Neural cell (in vitro differentiated cells): Measurements from ENCODE around the gene COL5A1. TPM values are rescaled to one million over a fixed set of nuclear protein-coding genes. Genes with fewer than 3 reads are reported as not detected.

Experiments used
- H2AFZ ChIP-seq: fragments of 200-600, 300-800 bp; sonication (generic), shearing (Covaris generic); 2 replicates; pipeline ENCODE4 v1.6.0; 2014; ENCODE audit warnings: low read depth, mild to moderate bottlenecking, antibody characterized with exemption, low read length, moderate library complexity
- H3F3A ChIP-seq: fragments of 200-600 bp; shearing (Covaris generic); 2 replicates; pipeline ENCODE4 v1.6.1; 2016; ENCODE audit warnings: mild to moderate bottlenecking, moderate library complexity, mixed read lengths, antibody characterized with exemption, low read length; ENCODE audit not compliant: insufficient read depth, poor library complexity, severe bottlenecking
- H3K27ac ChIP-seq: fragments of 200-600, 300-800 bp; sonication (generic), shearing (Covaris generic); 2 replicates; pipeline ENCODE4 v1.5.1; 2014; ENCODE audit warnings: mild to moderate bottlenecking, low read length, moderate library complexity
- H3K27me3 ChIP-seq: fragments of 300-800, 200-600 bp; sonication (generic), shearing (Covaris generic); 2 replicates; pipeline ENCODE4 v1.6.0; 2014; ENCODE audit warnings: mild to moderate bottlenecking, low read depth, low read length, moderate library complexity; ENCODE audit not compliant: insufficient read depth
- H3K36me3 ChIP-seq: fragments of 300-800, 200-600 bp; sonication (generic), shearing (Covaris generic); 2 replicates; pipeline ENCODE4 v1.5.1; 2014; ENCODE audit warnings: mild to moderate bottlenecking, antibody characterized with exemption, low read length, moderate library complexity; ENCODE audit not compliant: insufficient read depth
- H3K4me2 ChIP-seq: fragments of 300-800, 200-600 bp; sonication (generic), shearing (Covaris generic); 2 replicates; pipeline ENCODE4 v1.6.0; 2014; ENCODE audit warnings: mild to moderate bottlenecking, low read length
- H3K4me3 ChIP-seq: fragments of 300-800, 200-600 bp; sonication (generic), shearing (Covaris generic); 2 replicates; pipeline ENCODE4 v1.5.1; 2014; ENCODE audit warnings: mild to moderate bottlenecking, low read length, moderate library complexity
- H3K79me2 ChIP-seq: fragments of 200-600 bp; shearing (Covaris generic); replicated peaks from 2 replicates; pipeline ENCODE4 v1.6.0; 2014; ENCODE audit warnings: mild to moderate bottlenecking, low read length, moderate library complexity; ENCODE audit not compliant: insufficient read depth
- H3K9ac ChIP-seq: fragments of 300-800, 200-600 bp; sonication (generic), shearing (Covaris generic); 2 replicates; pipeline ENCODE4 v1.6.1; 2016; ENCODE audit warnings: mild to moderate bottlenecking, low read length, mixed read lengths
- H3K9me2 ChIP-seq: fragments of 200-600 bp; shearing (Covaris generic); 2 replicates; pipeline ENCODE4 v1.6.1; 2016; ENCODE audit warnings: mild to moderate bottlenecking, low read length, mixed read lengths; ENCODE audit not compliant: insufficient read depth
- H3K9me3 ChIP-seq: fragments of 200-600, 300-800 bp; sonication (generic), shearing (Covaris generic); 2 replicates; pipeline ENCODE4 v1.6.1; 2016; ENCODE audit warnings: mild to moderate bottlenecking, mixed run types, low read length, moderate library complexity, mixed read lengths
- H4K20me1 ChIP-seq: fragments of 200-600 bp; shearing (Covaris generic); 2 replicates; pipeline ENCODE4 v1.6.1; 2016; ENCODE audit warnings: mild to moderate bottlenecking, mixed run types; ENCODE audit not compliant: insufficient read depth
- CTCF ChIP-seq: fragments of 450-650 bp; IDR thresholded peaks from 2 replicates; pipeline ENCODE4 v1.5.1; 2014; ENCODE audit warnings: antibody characterized with exemption, mild to moderate bottlenecking, moderate library complexity; ENCODE audit not compliant: poor library complexity, severe bottlenecking
- EP300 ChIP-seq: fragments of 450-650 bp; conservative IDR thresholded peaks from 2 replicates; pipeline ENCODE4 v1.6.1; 2014; ENCODE audit warnings: antibody characterized with exemption, mild to moderate bottlenecking, moderate library complexity; ENCODE audit not compliant: poor library complexity, severe bottlenecking
- EZH2 ChIP-seq: fragments of 200-600, 300-800 bp; shearing (Covaris generic), sonication (generic); IDR thresholded peaks from 2 replicates; pipeline ENCODE4 v1.6.1; 2014; ENCODE audit warnings: antibody characterized with exemption, low read length, borderline replicate concordance, mild to moderate bottlenecking; ENCODE audit not compliant: insufficient read depth, poor library complexity, severe bottlenecking
- MXI1 ChIP-seq: fragments of 450-650 bp; conservative IDR thresholded peaks from 2 replicates; pipeline ENCODE4 v1.6.1; 2014; ENCODE audit warnings: antibody characterized with exemption, mild to moderate bottlenecking; ENCODE audit not compliant: poor library complexity, severe bottlenecking
- POLR2AphosphoS5 ChIP-seq: IDR thresholded peaks from 2 replicates; pipeline ENCODE4 v1.6.1; 2012
- RAD21 ChIP-seq: fragments of 450-650 bp; conservative IDR thresholded peaks from 2 replicates; pipeline ENCODE4 v1.6.1; 2014; ENCODE audit warnings: antibody characterized with exemption, mild to moderate bottlenecking, moderate library complexity
- REST ChIP-seq: IDR thresholded peaks from 2 replicates; pipeline ENCODE4 v1.6.1; 2012; ENCODE audit warnings: borderline replicate concordance
- SMC3 ChIP-seq: fragments of 450-650 bp; conservative IDR thresholded peaks from 2 replicates; pipeline ENCODE4 v1.6.1; 2014; ENCODE audit warnings: antibody characterized with exemption, mild to moderate bottlenecking, moderate library complexity; ENCODE audit not compliant: poor library complexity
- TAF1 ChIP-seq: IDR thresholded peaks from 2 replicates; pipeline ENCODE4 v1.6.1; 2012; ENCODE audit warnings: low read depth
- polyA plus RNA-seq: library from polyadenylated mRNA; depleted of rRNA; stranded (reverse); fragments of >200 nt; gene quantifications from 2 replicates; pipeline ENCODE4 v1.2.3, GENCODE V29; 2014

The COL5A1 gene
- polyA plus RNA-seq, 1 donor from 2014 or later: not detected

- H3F3A ChIP-seq: no peaks in the 10 kb centered on the region
- H3K4me3 ChIP-seq: no peak overlapping the region
- H3K27ac ChIP-seq: no peak overlapping the region
- no peaks in the 10 kb centered on the region for H3K79me2 ChIP-seq
- no peaks in the 10 kb centered on the region for H3K9me3 ChIP-seq
- H4K20me1 ChIP-seq: no peaks in the 10 kb centered on the region
- H3K4me2 ChIP-seq: no peak overlapping the region
- no peak overlapping the region for H2AFZ ChIP-seq
- no peaks in the 10 kb centered on the region for H3K36me3 ChIP-seq
- TF ChIP-seq EP300 (no peak), EZH2 (no peak), REST (no peak), RAD21 (no peak), POLR2AphosphoS5 (no peak), TAF1 (no peak), CTCF (no peak), SMC3 (no peak), MXI1 (no peak)
- no peak overlapping the region for H3K9ac ChIP-seq
- no peaks in the 10 kb centered on the region for H3K9me2 ChIP-seq
- H3K27me3 ChIP-seq: no peaks in the 10 kb centered on the region
Measured at GRCh38 chr9:134891713-134892112, 250.1 kb downstream of the COL5A1 start.

GRCh38 chr9:134892221-134892620, 250.6 kb downstream of the COL5A1 start:
- H3K9me2 ChIP-seq: no peaks in the 10 kb centered on the region
- no peaks in the 10 kb centered on the region for H3F3A ChIP-seq
- TF ChIP-seq RAD21: no peak
- no peak for TF ChIP-seq EZH2
- no peak for TF ChIP-seq CTCF
- TF ChIP-seq MXI1: no peak
- no peak for TF ChIP-seq TAF1
- TF ChIP-seq REST: no peak
- no peak for TF ChIP-seq EP300
- no peak for TF ChIP-seq POLR2AphosphoS5
- no peak for TF ChIP-seq SMC3
- H4K20me1 ChIP-seq: no peaks in the 10 kb centered on the region
- no peaks in the 10 kb centered on the region for H3K36me3 ChIP-seq
- H3K9ac ChIP-seq: no peak overlapping the region
- H3K4me2 ChIP-seq: no peak overlapping the region
- no peaks in the 10 kb centered on the region for H3K79me2 ChIP-seq
- H3K4me3 ChIP-seq: no peak overlapping the region
- no peak overlapping the region for H2AFZ ChIP-seq
- H3K27me3 ChIP-seq: no peaks in the 10 kb centered on the region
- no peaks in the 10 kb centered on the region for H3K9me3 ChIP-seq
- H3K27ac ChIP-seq: no peak overlapping the region
